Testis (tissue), 2 donors: Measurements from ENCODE around the gene RUBCN.

Experiments
- POLR2A ChIP-seq: fragments of 450-650 bp; IDR thresholded peaks from one replicate; pipeline ENCODE4 v1.6.1; 2017; ENCODE audit warnings: antibody characterized with exemption, mild to moderate bottlenecking, moderate library complexity
- TF ChIP-seq, protein P1 (sequence below), 3 experiments: fragments of 450-650 bp in 2 of 3; fragments of 200-600 bp in 1 of 3; sonication (generic) in 1 of 3; IDR thresholded peaks; one replicate each; pipeline ENCODE4 v1.5.1; 2016 to 2019; ENCODE audit warnings: antibody characterized with exemption in 3 of 3, mild to moderate bottlenecking in 2 of 3, moderate library complexity in 1 of 3

GRCh38 chr3:197750396-197750831 lies 13.7 kb upstream of the RUBCN start:
- TF ChIP-seq, protein P1, sequence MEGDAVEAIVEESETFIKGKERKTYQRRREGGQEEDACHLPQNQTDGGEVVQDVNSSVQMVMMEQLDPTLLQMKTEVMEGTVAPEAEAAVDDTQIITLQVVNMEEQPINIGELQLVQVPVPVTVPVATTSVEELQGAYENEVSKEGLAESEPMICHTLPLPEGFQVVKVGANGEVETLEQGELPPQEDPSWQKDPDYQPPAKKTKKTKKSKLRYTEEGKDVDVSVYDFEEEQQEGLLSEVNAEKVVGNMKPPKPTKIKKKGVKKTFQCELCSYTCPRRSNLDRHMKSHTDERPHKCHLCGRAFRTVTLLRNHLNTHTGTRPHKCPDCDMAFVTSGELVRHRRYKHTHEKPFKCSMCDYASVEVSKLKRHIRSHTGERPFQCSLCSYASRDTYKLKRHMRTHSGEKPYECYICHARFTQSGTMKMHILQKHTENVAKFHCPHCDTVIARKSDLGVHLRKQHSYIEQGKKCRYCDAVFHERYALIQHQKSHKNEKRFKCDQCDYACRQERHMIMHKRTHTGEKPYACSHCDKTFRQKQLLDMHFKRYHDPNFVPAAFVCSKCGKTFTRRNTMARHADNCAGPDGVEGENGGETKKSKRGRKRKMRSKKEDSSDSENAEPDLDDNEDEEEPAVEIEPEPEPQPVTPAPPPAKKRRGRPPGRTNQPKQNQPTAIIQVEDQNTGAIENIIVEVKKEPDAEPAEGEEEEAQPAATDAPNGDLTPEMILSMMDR (IDR thresholded peaks at IDR 0.05) = no peak
- no peak for TF ChIP-seq POLR2A
